Kidney (tissue), 14 donors: ENCODE data around the gene ARHGAP30. TPM values are rescaled to one million over a fixed set of nuclear protein-coding genes. Genes with fewer than 3 reads are reported as not detected.
A peak's percentile ranks its signal among the peaks of the same experiment; 100 is the strongest.

ENCODE experiments used
- DNase-seq, 5 donors: peaks; one replicate each; pipeline ENCODE4 v3.0.0-alpha.2; 2013 to 2020
- FAIRE-seq: peaks from 2 replicates; lab custom pipeline; 2012; peaks lifted over from hg19 to GRCh38; lab: Jason Lieb, UNC
- H3K27ac ChIP-seq, 2 donors: one replicate each; pipeline ENCODE4 v1.7.0; 2013; ENCODE audit warnings: low read depth in 2 of 2, low read length in 2 of 2, inconsistent platforms in 1 of 2
- H3K27me3 ChIP-seq: one replicate; pipeline ENCODE4 v1.7.1; 2013; ENCODE audit warnings: low read length, inconsistent platforms; ENCODE audit not compliant: control insufficient read depth, insufficient read depth
- H3K36me3 ChIP-seq, 3 donors: one replicate each; pipeline versions ENCODE4 v1.7.0 to v1.7.1; 2013; ENCODE audit warnings: low read length in 3 of 3, control low read depth in 1 of 3, inconsistent platforms in 1 of 3; ENCODE audit not compliant: insufficient read depth in 3 of 3, control insufficient read depth in 2 of 3
- H3K4me1 ChIP-seq, 3 donors: one replicate each; pipeline versions ENCODE4 v1.7.0 to v1.7.1; 2013; ENCODE audit warnings: low read length in 3 of 3, inconsistent platforms in 1 of 3, low read depth in 1 of 3; ENCODE audit not compliant: control insufficient read depth in 2 of 3, insufficient read depth in 2 of 3
- H3K4me3 ChIP-seq, 3 donors: one replicate each; pipeline versions ENCODE4 v1.7.0 to v1.8.1; 2013; ENCODE audit warnings: low read length in 3 of 3, control low read depth in 1 of 3, inconsistent platforms in 1 of 3
- H3K9ac ChIP-seq, 3 donors: one replicate each; pipeline versions ENCODE4 v1.7.0 to v1.7.1; 2013; ENCODE audit warnings: low read length in 3 of 3, control low read depth in 1 of 3, inconsistent platforms in 1 of 3
- H3K9me3 ChIP-seq, 3 donors: one replicate each; pipeline versions ENCODE4 v1.7.0 to v1.7.1; 2013; ENCODE audit warnings: low read length in 3 of 3, control low read depth in 1 of 3, inconsistent platforms in 1 of 3; ENCODE audit not compliant: control insufficient read depth in 2 of 3, insufficient read depth in 1 of 3
- CTCF ChIP-seq: IDR thresholded peaks from 3 replicates; pipeline ENCODE4 v1.5.1; 2012; ENCODE audit warnings: mild to moderate bottlenecking, moderate library complexity, borderline replicate concordance; ENCODE audit not compliant: insufficient read depth; ENCODE audit errors: extremely low read depth
- intact Hi-C: fragments of 100-400 bp; cut with DNase I; formaldehyde crosslinking; loops from one replicate; pipeline ENCODE4 v1.11.1; 2022
- polyA plus RNA-seq: library from polyadenylated mRNA; stranded (reverse); fragments of 350-450 nt; fragmentation: Illumina TruSeq; extraction: RNeasy Lipid Tissue Mini Kit (QIAGEN cat#74804); gene quantifications from one replicate; pipeline ENCODE4 v1.2.3, GENCODE V29; 2014; ENCODE audit warnings: low read depth, low replicate concordance; ENCODE audit not compliant: insufficient read depth
- total RNA-seq: library from RNA; stranded (reverse); fragmentation: NEBNext Ultra II Directional; extraction: Animal tissue kit (Norgen Biotek cat#: 25700); gene quantifications from one replicate; pipeline ENCODE4 v1.2.1, GENCODE V29; 2021
- donor health status: control.
- donor health status: control.
- donor health status: control.
- donor health status: control.
- donor health status: control.
- donor health status: DM: yes; HTN: yes; CAD: no.
- donor health status: Normal renal cell carcinoma (clear cell type).

Gene ARHGAP30
- total and polyA plus RNA-seq, 2 donors from 2014 or later: 1.2 to 21.6 TPM

DNA sequence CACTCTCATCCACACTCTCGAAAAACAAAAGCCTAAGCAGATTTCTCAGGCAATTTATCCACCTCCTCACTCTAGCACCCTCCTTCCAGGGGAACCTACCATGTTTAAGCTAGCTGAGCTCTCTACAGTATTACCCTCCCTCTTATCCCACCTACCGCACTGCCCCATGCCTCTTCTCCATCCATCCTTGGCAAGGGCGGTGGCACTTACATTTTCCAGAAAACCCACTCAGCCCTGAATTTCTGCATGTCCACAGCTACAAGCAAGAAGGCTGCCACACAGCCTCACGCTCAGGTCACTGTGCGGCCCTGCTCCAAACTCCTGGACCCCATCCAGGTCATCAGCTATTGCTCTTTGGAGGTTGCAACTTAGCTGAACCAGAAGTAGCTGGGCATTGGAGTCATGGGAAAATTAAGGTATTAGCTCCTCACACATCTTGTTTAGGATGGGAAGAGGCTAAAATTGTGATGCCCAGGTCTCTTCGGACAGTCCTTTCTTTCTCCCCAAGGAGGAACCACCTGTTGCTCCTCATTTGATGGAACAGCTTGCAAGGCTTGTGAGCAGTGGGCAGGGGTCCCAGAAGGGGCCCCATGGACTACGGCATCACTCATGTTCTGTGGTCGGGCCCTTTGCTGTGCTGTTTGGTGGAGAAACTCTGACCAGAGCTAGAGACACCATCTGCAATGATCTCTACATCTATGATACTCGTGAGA lies 29.6 kb upstream of the ARHGAP30 start:
- DNase-seq (peak in 3 of 5 donors; percentile 10 to 28 (median 21)), FAIRE-seq (no peak)
- Histone ChIP-seq H3K4me1 (peaks cover 0 to 4% (median 2%) of the 10 kb centered on the region in 3 donors), H3K27ac (no peak overlapping the region), H3K4me3 (peak overlapping the region; percentile 0 to 84 (median 19)), H3K9ac (peak overlapping the region in 1 of 3 donors; percentile 80), H3K27me3 (no peaks in the 10 kb centered on the region), H3K36me3 (peaks cover 0 to 11% (median 6%) of the 10 kb centered on the region in 3 donors), H3K9me3 (no peaks in the 10 kb centered on the region)
- intact Hi-C loops: no loop called here
- TF ChIP-seq CTCF: no peak

DNA sequence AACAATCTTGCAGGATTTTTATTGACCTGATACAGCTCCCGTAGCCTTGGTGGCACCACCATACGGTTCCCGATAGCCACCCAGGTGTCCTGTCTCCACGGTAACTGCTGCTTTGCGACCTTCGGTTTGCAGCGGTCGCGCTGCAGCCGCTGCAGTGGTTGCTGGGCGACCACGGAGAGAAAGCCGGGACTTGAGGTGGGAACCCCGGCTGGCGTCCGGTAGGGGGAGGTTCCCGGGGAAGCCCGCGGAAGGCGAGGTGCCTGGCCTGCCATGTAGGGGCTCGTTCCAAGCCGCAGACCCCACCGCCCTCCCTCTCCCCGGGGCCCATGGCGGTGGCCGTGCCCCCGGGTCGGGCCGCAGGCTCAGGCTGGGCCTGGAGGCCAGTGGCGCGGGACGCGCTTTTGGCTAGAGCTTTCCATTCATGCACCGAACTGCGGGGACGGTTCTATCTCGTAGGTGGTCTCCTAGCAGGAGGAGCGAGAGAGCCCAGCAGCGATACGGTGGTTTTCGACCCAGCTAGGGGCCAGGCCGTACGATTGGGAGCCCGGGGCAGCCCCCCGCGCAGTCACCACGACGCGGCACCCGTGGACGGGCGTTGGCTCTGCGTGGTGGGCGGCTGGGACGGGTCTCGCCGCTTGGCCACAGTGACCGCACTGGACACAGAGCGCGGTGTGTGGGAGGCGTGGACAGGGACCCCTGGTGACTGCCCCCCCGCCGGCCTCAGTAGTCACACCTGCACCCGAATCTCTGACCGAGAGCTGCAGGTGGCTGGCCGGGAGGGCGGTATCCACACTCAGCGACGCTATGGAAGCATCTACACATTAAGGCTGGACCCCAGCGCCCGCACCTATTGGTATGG lies 28.7 kb upstream of the ARHGAP30 start, which contains the start of gene KLHDC9:
KLHDC9 (plus strand) TSS at position 152 of the 859 bp plus-strand sequence; CDS start at position 327, 175 bp downstream.
- DNase-seq (peak; percentile 94 to 96 (median 94)), FAIRE-seq (no peak)
- H3K9me3 ChIP-seq: no peaks in the 10 kb centered on the region
- no peaks in the 10 kb centered on the region for H3K27me3 ChIP-seq
- peaks cover 0 to 11% (median 6%) of the 10 kb centered on the region in 3 donors for H3K36me3 ChIP-seq
- TF ChIP-seq CTCF: no peak
- peak within 1 kb of the TSS; percentile 44 to 83 (median 80) for H3K9ac ChIP-seq
- intact Hi-C loops: no loop called here
- H3K27ac ChIP-seq: peak within 1 kb of the TSS; percentile 11 to 59
- peak within 1 kb of the TSS; percentile 70 to 94 (median 84) for H3K4me3 ChIP-seq
- peaks cover 0 to 4% (median 2%) of the 10 kb centered on the region in 3 donors for H3K4me1 ChIP-seq

GRCh38 chr1:161096530-161096929 lies 26.8 kb upstream of the ARHGAP30 start:
- H3K36me3 ChIP-seq: peaks cover 0 to 3% (median 1%) of the 10 kb centered on the region in 3 donors
- no peaks in the 10 kb centered on the region for H3K27me3 ChIP-seq
- no peak for TF ChIP-seq CTCF
- FAIRE-seq: no peak
- peaks cover 0 to 4% (median 2%) of the 10 kb centered on the region in 3 donors for H3K4me1 ChIP-seq
- H3K27ac ChIP-seq: no peak overlapping the region
- H3K4me3 ChIP-seq: no peak overlapping the region
- no peak overlapping the region for H3K9ac ChIP-seq
- intact Hi-C loops: no loop called here
- no peak for DNase-seq
- H3K9me3 ChIP-seq: no peaks in the 10 kb centered on the region
